HepG2 (cell line): ENCODE data around the gene SLU7. TPM values are rescaled to one million over a fixed set of nuclear protein-coding genes. Genes with fewer than 3 reads are reported as not detected.

Experiments
- ATAC-seq: fragments of 200-7000 bp; cut with Tn5 transposase; 3 replicates; pipeline ENCODE4 v1.9.1; 2020; ENCODE audit warnings: mild to moderate bottlenecking, moderate library complexity
- BruUV-seq: library from RNA; stranded (reverse); fragments of 400-500 nt; replicated peaks from 2 replicates; lab custom pipeline; 2021; lab: Mats Ljungman, UMichigan
- CTCF ChIA-PET: fragments of 300-600 bp; formaldehyde crosslinking; extraction: SDS; loops from one replicate; lab custom pipeline; 2021; ENCODE audit warnings: low total read pairs, inconsistent platforms, low intra/inter-chr PET ratio; lab: Yijun Ruan, JAX
- POLR2A ChIA-PET: fragments of 350-600 bp; sonication (Branson Sonifier 250); formaldehyde crosslinking; loops from one replicate; lab custom pipeline; 2020; ENCODE audit warnings: antibody characterized with exemption, inconsistent platforms; lab: Yijun Ruan, JAX
- DNase-seq: peaks from one replicate; pipeline ENCODE4 v3.0.0-alpha.2; 2015; ENCODE audit warnings: low spot score
- FAIRE-seq: peaks from 3 replicates; lab custom pipeline; 2011; peaks lifted over from hg19 to GRCh38; lab: Jason Lieb, UNC
- H2AFZ ChIP-seq: one replicate; pipeline ENCODE4 v1.6.1; 2011; ENCODE audit warnings: low read length, inconsistent platforms
- H3K27ac ChIP-seq: fragments of 300-600 bp; 3 replicates; pipeline ENCODE4 v1.8.0; 2011; ENCODE audit warnings: mixed run types, mild to moderate bottlenecking, mixed read lengths, low read length, inconsistent platforms; ENCODE audit not compliant: insufficient read depth; ENCODE audit errors: extremely low read length
- H3K27me3 ChIP-seq, 2 experiments: fragments of 200-600 bp in 1 of 2; 2 replicates in 1 of 2; 3 replicates in 1 of 2; pipeline versions ENCODE4 v1.6.0 to v1.8.0; 2011; ENCODE audit warnings: low read length in 2 of 2, mild to moderate bottlenecking in 2 of 2, moderate library complexity in 2 of 2, inconsistent platforms in 1 of 2; ENCODE audit not compliant: insufficient read depth in 2 of 2, control insufficient read depth in 1 of 2
- H3K36me3 ChIP-seq, 2 experiments: fragments of 200-600 bp in 1 of 2; replicated peaks in 1 of 2; 2 replicates in 1 of 2; 3 replicates in 1 of 2; pipeline versions ENCODE4 v1.5.1 to v1.8.0; 2011; ENCODE audit warnings: low read length in 2 of 2, inconsistent platforms in 1 of 2; ENCODE audit not compliant: insufficient read depth in 2 of 2, control insufficient read depth in 1 of 2
- H3K4me1 ChIP-seq: 2 replicates; pipeline ENCODE4 v1.5.1; 2012; ENCODE audit warnings: low read length, inconsistent platforms; ENCODE audit not compliant: insufficient read depth
- H3K4me2 ChIP-seq: 2 replicates; pipeline ENCODE4 v1.6.0; 2011; ENCODE audit warnings: low read depth, low read length, inconsistent platforms
- H3K4me3 ChIP-seq, 3 experiments: fragments of 200-600 bp in 1 of 3; sonication (generic), shearing (Covaris generic) in 1 of 3; replicated peaks in 1 of 3; 2 replicates each; pipeline ENCODE4 v1.5.1; 2011 to 2016; ENCODE audit warnings: low read length in 3 of 3, inconsistent platforms in 2 of 3, low read depth in 2 of 3, mild to moderate bottlenecking in 2 of 3, control low read depth in 1 of 3, mixed read lengths in 1 of 3; ENCODE audit not compliant: insufficient read depth in 1 of 3
- H3K79me2 ChIP-seq: one replicate; pipeline ENCODE4 v1.6.1; 2011; ENCODE audit warnings: low read length, inconsistent platforms; ENCODE audit not compliant: insufficient read depth
- H3K9ac ChIP-seq: 2 replicates; pipeline ENCODE4 v1.6.0; 2011; ENCODE audit warnings: mild to moderate bottlenecking, low read depth, low read length, inconsistent platforms; ENCODE audit not compliant: insufficient read depth
- H3K9me3 ChIP-seq: 2 replicates; pipeline ENCODE4 v1.5.1; 2012; ENCODE audit warnings: mild to moderate bottlenecking, low read length
- H4K20me1 ChIP-seq: 2 replicates; pipeline ENCODE4 v1.6.0; 2011; ENCODE audit warnings: inconsistent platforms, mild to moderate bottlenecking, low read length, moderate library complexity; ENCODE audit not compliant: insufficient read depth
- ATF7 ChIP-seq, 2 experiments: fragments of 450-650 bp in 1 of 2; sonication (generic) in 1 of 2; formaldehyde crosslinking in 1 of 2; IDR thresholded peaks; 2 replicates each; pipeline versions ENCODE4 v1.4.0 to v1.6.1; 2016 to 2020; ENCODE audit warnings: antibody characterized with exemption in 1 of 2, mild to moderate bottlenecking in 1 of 2, missing genetic modification reagents in 1 of 2
- TAF15 ChIP-seq: fragments of 200-400 bp; formaldehyde crosslinking; IDR thresholded peaks from one replicate; pipeline ENCODE4 v1.6.1; 2018; ENCODE audit warnings: mild to moderate bottlenecking, low read depth, low read length; ENCODE audit not compliant: poor library complexity, severe bottlenecking
- ZSCAN21 ChIP-seq: sonication (generic); formaldehyde crosslinking; IDR thresholded peaks from 2 replicates; pipeline ENCODE4 v1.8.0; 2022; ENCODE audit warnings: mild to moderate bottlenecking, missing genetic modification reagents, moderate library complexity, borderline replicate concordance
- WGBS: methylation state at CpG from one replicate; pipeline ENCODE4 v1.1.6; 2017; ENCODE audit warnings: low lambda C conversion rate; 5-methylcytosine and 5-hydroxymethylcytosine counted together
- in situ Hi-C: cut with HindIII; loops from 2 replicates; pipeline ENCODE4 v1.10.0; 2017; ENCODE audit warnings: low pct_unique_long_range_greater_than_20kb; ENCODE audit not compliant: extremely low pct_ligation_motif_present
- intact Hi-C: fragments of 100-400 bp; cut with micrococcal nuclease; formaldehyde crosslinking; loops from one replicate; pipeline ENCODE4 v1.10.0; 2022; ENCODE audit not compliant: unreplicated experiment
- polyA plus RNA-seq, 8 experiments: library from polyadenylated mRNA; depleted of rRNA in 3 of 8; stranded (reverse) in 7 of 8; unstranded in 1 of 8; fragments of >200 nt; fragmentation: Illumina TruSeq in 4 of 8; extraction: Trizol in 4 of 8; gene quantifications; 2 replicates each; pipeline versions ENCODE4 v1.2.1 to v1.2.3, GENCODE V29; 2011 to 2016; ENCODE audit warnings: low read depth in 4 of 8, missing spikeins in 1 of 8, mixed read lengths in 1 of 8; ENCODE audit not compliant: insufficient read depth in 1 of 8
- total RNA-seq, 5 experiments: library from RNA; depleted of rRNA; stranded (reverse); fragments of >200 nt; fragmentation: Illumina TruSeq; extraction: Trizol; gene quantifications; 2 replicates each; pipeline ENCODE4 v1.2.3, GENCODE V29; 2016; ENCODE audit warnings: low read depth in 1 of 5

SLU7 gene
- total and polyA plus RNA-seq, 2 of the 13 experiments (the other 11 are each of a cell fraction or from before 2014, with no cell fraction given) = 24.0 to 39.2 TPM

- no peak overlapping the region for H3K4me3 ChIP-seq
- no peak overlapping the region for H3K4me2 ChIP-seq
- FAIRE-seq = no peak
- ChIA-PET CTCF (no interaction called here), POLR2A (no interaction called here)
- in situ Hi-C loops = no loop called here
- H3K9me3 ChIP-seq = no peaks in the 10 kb centered on the region
- H3K36me3 ChIP-seq = no peaks in the 10 kb centered on the region
- H3K9ac ChIP-seq = no peak overlapping the region
- H4K20me1 ChIP-seq = no peaks in the 10 kb centered on the region
- WGBS = 46% methylated on average over 2 of the region's 2 CpGs
- no peaks in the 10 kb centered on the region for H3K79me2 ChIP-seq
- H3K27me3 ChIP-seq = peaks cover 7 to 34% of the 10 kb centered on the region in 2 experiments; a peak in 4 of 5 replicates
- no peak for ATAC-seq
- no peak overlapping the region for H3K27ac ChIP-seq
- no peak for DNase-seq
- no TSS peak for BruUV-seq
- intact Hi-C loops = no loop called here
- TF ChIP-seq TAF15 = no peak
- H3K4me1 ChIP-seq = no peaks in the 10 kb centered on the region
- no peak overlapping the region for H2AFZ ChIP-seq
These were observed 51.6 kb downstream of the SLU7 start for GRCh38 chr5:160367261-160367660.

- ChIA-PET CTCF (no interaction called here), POLR2A (no interaction called here)
- Histone ChIP-seq H3K9me3 (no peaks in the 10 kb centered on the region), H3K4me2 (no peak overlapping the region), H3K27me3 (peaks cover 7 to 28% of the 10 kb centered on the region in 2 experiments; a peak in 4 of 5 replicates), H3K9ac (no peak overlapping the region), H2AFZ (no peak overlapping the region), H3K36me3 (no peaks in the 10 kb centered on the region), H4K20me1 (no peaks in the 10 kb centered on the region), H3K4me3 (no peak overlapping the region), H3K27ac (no peak overlapping the region), H3K4me1 (no peaks in the 10 kb centered on the region), H3K79me2 (no peaks in the 10 kb centered on the region)
- ATAC-seq (no peak), DNase-seq (no peak), FAIRE-seq (no peak)
- BruUV-seq = no TSS peak
- in situ Hi-C loops (no loop called here), intact Hi-C loops (no loop called here)
- 0% methylated on average over 2 of the region's 2 CpGs for WGBS
- peak; percentile 54 for TF ChIP-seq ATF7 (IDR thresholded peaks at IDR 0.05)
- TF ChIP-seq ATF7 (CRISPR knock-in tag; IDR thresholded peaks at IDR 0.05) = no peak
- no peak for TF ChIP-seq ZSCAN21
These were observed 52.7 kb downstream of the SLU7 start for GRCh38 chr5:160366230-160366629.
